Stimulated activated CD4-positive, alpha-beta T cell treated with anti-CD3 and anti-CD28 coated beads, Interleukin-12 subunit alpha, Interleukin-12 subunit beta, amount 100 ng/mL, for 4 hours (primary cell): Measurements from ENCODE around the gene HERPUD1.

Experiments used
- DNase-seq: peaks from one replicate; pipeline ENCODE4 v3.0.0-alpha.2; 2020

The HERPUD1 gene

DNA sequence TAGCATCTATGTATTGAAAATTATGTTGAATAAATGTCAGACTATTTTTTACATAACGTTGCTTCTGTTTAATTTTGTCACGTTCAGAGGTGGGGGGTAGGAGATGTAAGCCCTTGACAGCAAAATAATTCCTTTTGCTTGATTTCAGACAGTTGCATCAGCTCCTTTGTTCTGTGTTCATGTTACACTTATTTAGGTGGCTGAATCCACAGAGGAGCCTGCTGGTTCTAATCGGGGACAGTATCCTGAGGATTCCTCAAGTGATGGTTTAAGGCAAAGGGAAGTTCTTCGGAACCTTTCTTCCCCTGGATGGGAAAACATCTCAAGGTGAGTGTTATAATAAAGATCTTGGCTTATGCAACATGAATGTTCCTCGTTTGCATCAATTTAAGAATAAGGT lies 4.5 kb downstream of the HERPUD1 start:
- DNase-seq: no peak

GRCh38 chr16:56936950-56937349 lies 5.0 kb downstream of the HERPUD1 start:
- no peak for DNase-seq

GRCh38 chr16:56938664-56939513 lies 6.9 kb downstream of the HERPUD1 start:
- no peak for DNase-seq

GRCh38 chr16:56939801-56940200 lies 7.9 kb downstream of the HERPUD1 start:
- DNase-seq: no peak

- DNase-seq: no peak
These were observed 9.2 kb downstream of the HERPUD1 start for GRCh38 chr16:56941092-56941491.

- DNase-seq: no peak
These were observed 10.0 kb downstream of the HERPUD1 start for GRCh38 chr16:56941856-56942331.

- no peak for DNase-seq
These were observed 11.9 kb downstream of the HERPUD1 start for GRCh38 chr16:56943761-56944375.

DNA sequence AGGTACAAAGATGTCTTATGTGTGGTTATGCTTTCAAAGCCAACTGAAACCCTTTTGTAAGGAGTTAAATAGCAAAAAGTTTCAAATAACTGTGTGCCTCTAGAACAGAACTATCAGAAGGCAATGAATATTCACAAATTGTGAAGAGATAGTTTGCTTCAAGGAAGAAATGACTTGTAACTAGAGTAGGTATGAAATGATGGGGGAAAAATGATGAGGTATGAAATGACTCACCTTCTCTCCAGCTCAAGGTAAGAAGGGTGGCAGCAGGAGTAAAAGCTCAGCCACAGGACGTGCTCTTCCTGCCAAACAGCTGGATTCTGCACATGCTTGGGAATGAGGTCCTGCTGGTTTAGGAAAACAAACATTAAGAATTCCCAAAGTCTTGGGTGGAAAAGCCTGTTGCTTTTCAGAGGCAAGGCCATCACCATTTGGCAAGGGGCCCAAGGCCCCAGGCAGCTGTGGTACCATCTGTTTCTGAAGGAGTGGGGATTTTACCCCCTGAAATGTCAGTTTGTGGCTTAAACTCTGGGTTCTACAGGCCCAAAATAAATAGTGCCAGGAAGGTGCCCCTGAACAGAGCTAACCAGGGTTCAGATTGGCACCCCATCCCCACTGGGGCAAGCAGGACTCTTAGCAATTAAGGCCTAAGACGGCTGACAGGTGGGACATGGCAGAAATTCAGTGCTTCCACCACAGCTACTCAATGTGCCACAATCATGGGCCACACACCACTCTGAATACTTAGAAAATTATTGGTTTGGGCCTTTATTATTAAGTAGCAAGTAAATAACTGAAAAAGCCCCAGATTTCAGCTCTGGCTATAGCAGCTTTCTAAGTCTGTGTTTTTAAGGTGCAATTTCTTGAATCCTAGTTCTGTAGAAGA lies 13.3 kb downstream of the HERPUD1 start:
- no peak for DNase-seq

DNA sequence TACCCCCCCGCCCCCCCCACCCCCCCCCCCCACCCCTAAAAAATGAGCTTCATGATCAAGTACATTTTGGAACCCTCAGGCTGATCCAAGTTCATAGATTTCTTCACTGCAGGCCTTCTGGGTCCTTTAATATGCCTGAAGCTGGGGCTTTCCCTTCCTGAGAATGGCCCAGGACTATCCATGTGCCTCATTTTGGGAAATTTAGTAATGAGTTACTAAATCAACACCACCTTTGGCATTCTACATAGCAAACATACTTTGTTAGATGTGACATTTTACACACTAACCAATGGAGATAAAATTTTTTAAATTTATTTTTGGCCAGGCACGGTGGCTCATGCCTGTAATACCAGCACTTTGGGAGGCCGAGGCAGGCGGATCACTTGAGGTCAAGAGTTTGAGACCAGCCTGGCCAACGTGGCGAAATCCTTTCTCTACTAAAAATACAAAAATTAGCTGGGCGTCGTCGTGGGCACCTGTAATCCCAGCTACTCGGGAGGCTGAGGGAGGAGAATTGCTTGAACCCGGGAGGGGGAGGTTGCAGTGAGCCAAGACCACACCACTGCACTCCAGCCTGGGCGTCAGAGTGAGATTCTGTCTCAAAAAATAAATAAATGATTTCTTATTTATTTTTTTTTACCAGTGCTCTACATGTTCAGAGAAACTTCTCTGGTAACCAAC lies 14.0 kb downstream of the HERPUD1 start:
- DNase-seq: no peak

GRCh38 chr16:56946767-56947603 lies 15.0 kb downstream of the HERPUD1 start:
- DNase-seq: no peak

GRCh38 chr16:56947604-56947995 lies 15.7 kb downstream of the HERPUD1 start:
- DNase-seq: no peak

- DNase-seq: no peak
These were observed 16.3 kb downstream of the HERPUD1 start for GRCh38 chr16:56948234-56948633.

DNA sequence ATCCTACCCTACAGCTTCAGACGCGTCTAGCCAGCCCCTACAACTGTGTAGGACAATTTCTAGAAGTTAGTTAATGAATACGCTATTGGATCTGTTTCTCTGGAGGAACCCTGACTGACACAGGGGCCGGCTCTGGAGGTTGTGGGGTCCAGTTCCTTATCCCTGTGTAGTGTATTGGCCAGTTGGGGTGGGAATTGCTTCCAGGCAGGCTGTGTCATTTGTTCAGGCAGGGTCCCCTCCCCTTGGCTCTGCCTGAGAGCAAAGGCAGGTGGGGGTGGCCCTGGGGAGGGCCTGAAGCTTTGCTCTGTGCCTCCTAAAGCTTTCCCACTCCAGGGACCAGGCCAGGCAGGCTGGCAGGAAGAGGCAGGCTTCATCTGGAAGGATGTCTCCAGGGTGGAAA lies 18.1 kb downstream of the HERPUD1 start:
- no peak for DNase-seq

GRCh38 chr16:56950455-56950854 lies 18.5 kb downstream of the HERPUD1 start:
- DNase-seq: no peak

GRCh38 chr16:56950881-56951771 lies 19.2 kb downstream of the HERPUD1 start:
- DNase-seq: peak; percentile 59

DNA sequence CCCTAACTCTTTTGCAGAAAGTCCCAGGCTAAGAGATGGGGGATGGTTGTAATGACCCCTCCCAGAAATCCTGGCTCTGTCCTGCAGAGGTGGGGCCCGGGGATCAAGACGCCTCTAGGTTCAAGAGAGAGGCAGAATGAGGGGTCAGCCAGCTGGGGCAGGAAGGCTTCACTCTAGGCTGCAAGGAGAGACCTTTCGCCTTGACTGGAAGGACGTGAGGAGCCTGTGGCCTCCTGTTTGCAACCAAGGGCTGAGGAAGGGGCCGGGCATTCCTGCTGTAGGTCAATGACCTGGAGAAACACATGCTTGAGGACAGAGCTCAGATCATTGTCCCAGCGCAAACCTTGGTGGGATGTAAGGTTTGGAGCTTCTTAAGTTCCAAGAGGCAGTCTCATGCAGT lies 21.1 kb downstream of the HERPUD1 start:
- no peak for DNase-seq

DNA sequence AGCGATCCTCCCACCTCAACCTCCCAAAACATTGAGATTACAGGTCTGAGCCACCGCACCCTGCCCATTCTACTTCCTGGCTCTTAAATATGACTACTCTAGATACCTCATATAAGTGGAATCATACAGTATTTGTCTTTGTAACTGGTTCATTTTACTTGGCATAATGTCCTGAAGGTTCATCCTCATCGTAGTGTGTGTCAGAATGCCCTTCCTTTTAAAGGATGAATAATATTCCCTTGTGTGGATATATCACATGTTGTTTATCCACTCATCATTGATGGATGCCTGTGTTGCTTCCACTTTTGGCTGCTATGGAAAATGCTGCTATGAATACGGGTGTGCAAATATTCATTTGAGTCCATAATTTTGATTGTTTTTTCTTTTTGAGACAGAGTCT lies 24.1 kb downstream of the HERPUD1 start:
- no peak for DNase-seq

DNA sequence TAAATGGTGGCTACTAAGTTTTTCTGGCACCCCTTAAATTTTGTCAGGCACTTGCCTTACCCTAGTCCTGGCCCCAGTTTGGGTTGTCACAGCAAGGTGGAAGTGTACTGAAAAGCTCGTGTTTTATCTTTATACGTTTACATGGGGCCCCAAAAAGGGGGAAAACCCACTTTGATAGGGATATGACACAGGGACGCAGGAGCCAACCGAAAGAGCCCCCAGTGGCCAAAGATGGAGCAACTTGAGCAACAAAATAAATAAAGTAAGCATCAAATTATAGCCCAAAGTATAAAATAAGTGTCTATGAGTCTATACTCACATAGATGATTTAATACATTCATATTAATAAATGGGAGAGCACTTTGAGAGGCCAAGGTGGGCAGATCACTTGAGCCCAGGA lies 24.8 kb downstream of the HERPUD1 start:
- no peak for DNase-seq

GRCh38 chr16:56960681-56961281 lies 28.8 kb downstream of the HERPUD1 start:
- no peak for DNase-seq

GRCh38 chr16:56961386-56961785 lies 29.4 kb downstream of the HERPUD1 start:
- no peak for DNase-seq
